Rectal smooth muscle tissue (tissue), 1 donor: ENCODE measurements around the gene MINDY4.

Experiments used
- H3K27ac ChIP-seq: one replicate; pipeline ENCODE4 v1.7.0; 2013; ENCODE audit warnings: low read depth, low read length, inconsistent platforms
- H3K27me3 ChIP-seq: one replicate; pipeline ENCODE4 v1.7.0; 2013; ENCODE audit warnings: low read length; ENCODE audit not compliant: control insufficient read depth, insufficient read depth
- H3K36me3 ChIP-seq: one replicate; pipeline ENCODE4 v1.7.0; 2013; ENCODE audit warnings: low read length; ENCODE audit not compliant: control insufficient read depth, insufficient read depth
- H3K4me1 ChIP-seq: one replicate; pipeline ENCODE4 v1.7.0; 2013; ENCODE audit warnings: low read length; ENCODE audit not compliant: control insufficient read depth, insufficient read depth
- H3K4me3 ChIP-seq: one replicate; pipeline ENCODE4 v1.7.0; 2013; ENCODE audit warnings: low read length
- H3K9ac ChIP-seq: one replicate; pipeline ENCODE4 v1.7.0; 2013; ENCODE audit warnings: low read length

Gene MINDY4

GRCh38 chr7:30936650-30937245 lies 165.5 kb downstream of the MINDY4 start:
- no peaks in the 10 kb centered on the region for H3K27me3 ChIP-seq
- H3K27ac ChIP-seq = no peak overlapping the region
- no peaks in the 10 kb centered on the region for H3K4me1 ChIP-seq
- H3K4me3 ChIP-seq = no peak overlapping the region
- no peak overlapping the region for H3K9ac ChIP-seq
- H3K36me3 ChIP-seq = no peaks in the 10 kb centered on the region

GRCh38 chr7:30937416-30937815 lies 166.2 kb downstream of the MINDY4 start:
- no peaks in the 10 kb centered on the region for H3K27me3 ChIP-seq

GRCh38 chr7:30938435-30939316 lies 167.5 kb downstream of the MINDY4 start:
- Histone ChIP-seq H3K36me3 (no peaks in the 10 kb centered on the region), H3K4me1 (no peaks in the 10 kb centered on the region), H3K9ac (no peak overlapping the region), H3K27me3 (no peaks in the 10 kb centered on the region), H3K4me3 (peak overlapping the region; percentile 38), H3K27ac (no peak overlapping the region)

More at GRCh38 chr7:30937416-30937815, 166.2 kb downstream of the MINDY4 start:
- Histone ChIP-seq H3K4me1 (no peaks in the 10 kb centered on the region), H3K9ac (no peak overlapping the region), H3K4me3 (no peak overlapping the region), H3K27ac (no peak overlapping the region), H3K36me3 (no peaks in the 10 kb centered on the region)

GRCh38 chr7:30941582-30942323 lies 170.5 kb downstream of the MINDY4 start:
- H3K4me3 ChIP-seq = no peak overlapping the region
- no peaks in the 10 kb centered on the region for H3K36me3 ChIP-seq
- H3K9ac ChIP-seq = no peak overlapping the region
- no peak overlapping the region for H3K27ac ChIP-seq
- no peaks in the 10 kb centered on the region for H3K4me1 ChIP-seq
- no peaks in the 10 kb centered on the region for H3K27me3 ChIP-seq
